K562 (cell line): ENCODE results near the gene ZFYVE26. TPM values are rescaled to one million over a fixed set of nuclear protein-coding genes. Genes with fewer than 3 reads are reported as not detected.

Source experiments
- CHAMP1 ChIP-seq: fragments of 450-650 bp; IDR thresholded peaks from 2 replicates; pipeline ENCODE4 v1.6.1; 2016; ENCODE audit warnings: mild to moderate bottlenecking
- CHD2 ChIP-seq: IDR thresholded peaks from 2 replicates; pipeline ENCODE4 v1.6.1; 2011; ENCODE audit warnings: low read depth, low read length
- CREM ChIP-seq: IDR thresholded peaks from 2 replicates; pipeline ENCODE4 v1.6.1; 2014; ENCODE audit warnings: antibody characterized with exemption, low read depth
- DACH1 ChIP-seq: fragments of 450-650 bp; IDR thresholded peaks from 2 replicates; pipeline ENCODE4 v1.6.1; 2018; ENCODE audit not compliant: partially characterized antibody
- POLR2H ChIP-seq: IDR thresholded peaks from 2 replicates; pipeline ENCODE4 v1.6.1; 2016; ENCODE audit warnings: missing genetic modification characterization, low read depth, mild to moderate bottlenecking, control low read depth, missing compliant biosample characterization, moderate library complexity
- REST ChIP-seq, 2 experiments: fragments of 450-650 bp; formaldehyde crosslinking in 1 of 2; IDR thresholded peaks; 2 replicates each; pipeline versions ENCODE4 v1.4.0 to v1.6.1; 2014 to 2020; ENCODE audit warnings: mild to moderate bottlenecking in 2 of 2, borderline replicate concordance in 1 of 2, low read depth in 1 of 2
- TAL1 ChIP-seq: fragments of 450-650 bp; IDR thresholded peaks from 2 replicates; pipeline ENCODE4 v1.6.1; 2016; ENCODE audit warnings: mild to moderate bottlenecking
- TFE3 ChIP-seq: fragments of 450-650 bp; formaldehyde crosslinking; IDR thresholded peaks from 2 replicates; pipeline ENCODE4 v1.4.0; 2020; ENCODE audit warnings: mild to moderate bottlenecking, mixed read lengths
- ZBTB33 ChIP-seq: sonication (generic); formaldehyde crosslinking; IDR thresholded peaks from 2 replicates; pipeline ENCODE4 v1.8.1; 2023; ENCODE audit warnings: mild to moderate bottlenecking, missing genetic modification reagents
- ZNF232 ChIP-seq: sonication (generic); formaldehyde crosslinking; IDR thresholded peaks from 2 replicates; pipeline ENCODE4 v1.8.0; 2022; ENCODE audit warnings: mild to moderate bottlenecking, missing genetic modification reagents
- ZNF644 ChIP-seq: fragments of 200-800 bp; sonication (Bioruptor generic); IDR thresholded peaks from 2 replicates; pipeline ENCODE4 v1.6.1; 2016; ENCODE audit warnings: low read depth, missing genetic modification characterization, missing compliant biosample characterization
- ZNF766 ChIP-seq: fragments of 200-800 bp; sonication (Bioruptor generic); conservative IDR thresholded peaks from 2 replicates; pipeline ENCODE4 v1.6.1; 2016; ENCODE audit warnings: missing genetic modification characterization, missing compliant biosample characterization
- polyA plus RNA-seq, 8 experiments: library from polyadenylated mRNA; depleted of rRNA in 4 of 8; stranded (reverse) in 5 of 8; unstranded in 3 of 8; fragments of >200 nt; fragmentation: Nextera tagmentation in 2 of 8; fragmentation: Illumina TruSeq in 1 of 8; extraction: Ambion mirVana in 2 of 8; extraction: Trizol in 1 of 8; gene quantifications; 2 replicates each; pipeline versions ENCODE4 v1.2.1 to v1.2.3, GENCODE V29; 2011 to 2014; ENCODE audit warnings: inconsistent platforms in 1 of 8, missing spikeins in 1 of 8
- total RNA-seq, 7 experiments: library from RNA; depleted of rRNA in 6 of 7; stranded (reverse); fragments of >200 nt in 6 of 7; fragmentation: Illumina TruSeq in 2 of 7; extraction: Trizol in 2 of 7; gene quantifications; 2 replicates each; pipeline versions ENCODE4 v1.2.1 to v1.2.3, GENCODE V29; 2011 to 2021; ENCODE audit warnings: low replicate concordance in 1 of 7

Gene ZFYVE26
- total and polyA plus RNA-seq, 9 of the 15 experiments (the other 6 are each of a cell fraction or from before 2014, with no cell fraction given) = 0.32 to 9.1 (median 5.9) TPM

GRCh38 chr14:67837011-67837624 is 20.7 kb upstream of the ZFYVE26 start (continued):
- TF ChIP-seq REST (IDR thresholded peaks at IDR 0.05; ENCODE audit: borderline replicate concordance) (peak; percentile 51; the same call in 1 of the 2 replicates), REST (CRISPR knock-in tag; IDR thresholded peaks at IDR 0.05; ENCODE audit: low read depth) (no peak), CHD2 (no peak), ZNF644 (tag) (no peak), TFE3 (CRISPR knock-in tag) (peak; percentile 23; the same call in 1 of the 2 replicates), ZNF232 (CRISPR knock-in tag) (no peak), TAL1 (no peak), CHAMP1 (0 out of 2 replicates have a peak, but pooled peaks have one; percentile 17), CREM (no peak), DACH1 (peak; percentile 94), ZBTB33 (no peak), POLR2H (tag) (0 out of 2 replicates have a peak, but pooled peaks have one; percentile 19), ZNF766 (CRISPR knock-in tag) (0 out of 2 replicates have a peak, but pooled peaks have one; percentile 53)
